ENCODE data around the gene KCNK5. TPM values are rescaled to one million over a fixed set of nuclear protein-coding genes. Genes with fewer than 3 reads are reported as not detected.

The KCNK5 gene
- total RNA-seq, 2 donors from 2014 or later: 16.9 to 31.0 TPM

DNA sequence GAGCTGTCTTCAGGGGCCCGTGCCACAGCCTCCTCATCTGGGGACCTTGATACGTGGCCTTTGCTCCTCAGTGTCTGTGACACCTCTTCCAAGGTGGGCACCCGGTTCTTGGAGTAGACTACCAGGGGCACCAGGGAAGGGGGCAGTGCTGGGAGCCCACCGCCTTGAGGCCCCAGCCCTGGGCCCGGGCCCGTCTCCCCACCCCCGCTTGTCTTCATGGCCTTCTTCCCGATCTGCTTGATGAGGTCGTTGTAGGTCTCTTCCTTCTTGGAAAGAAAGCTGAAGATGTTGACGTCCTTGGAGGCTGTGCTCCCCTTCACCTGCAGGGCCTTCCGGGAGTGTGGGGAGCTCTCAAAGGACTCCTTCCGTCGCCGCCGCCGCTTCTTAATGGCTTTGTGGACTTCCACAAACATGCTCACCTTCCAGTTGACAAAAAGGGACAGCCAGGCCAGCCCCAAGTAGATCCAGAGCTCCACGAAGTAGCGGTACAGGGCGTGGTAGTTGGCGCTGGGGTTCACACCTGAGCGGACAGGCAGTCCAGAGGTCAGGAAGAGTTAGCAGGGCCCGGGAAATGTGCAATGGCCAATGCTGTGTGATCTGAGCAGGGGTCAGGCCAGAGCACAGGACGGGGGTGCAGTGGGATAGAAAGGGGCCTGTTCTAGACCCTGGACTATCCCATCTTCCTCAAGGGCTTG lies 37.9 kb downstream of the KCNK5 start:
- Histone ChIP-seq H3K36me3 (replicated peaks in 1 of 2; ENCODE audit: insufficient read depth in 1 of 2, low read depth in 2 of 2) (peaks cover 0 to 19% of the 10 kb centered on the region in 2 donors), H3K9me3 (no peaks in the 10 kb centered on the region), H3K27me3 (no peaks in the 10 kb centered on the region), H3K4me1 (peaks cover 27% of the 10 kb centered on the region), H3K27ac (peak overlapping the region in 1 of 4 donors; percentile 23), H3K4me3 (no peak overlapping the region)
- WGBS, 2 donors: 92% methylated on average over 19 to 23 of the region's 23 CpGs
- ATAC-seq: no peak
- DNase-seq: no peak
- intact Hi-C loops (cut with DNase I): no loop called here
- TF ChIP-seq, protein P1, sequence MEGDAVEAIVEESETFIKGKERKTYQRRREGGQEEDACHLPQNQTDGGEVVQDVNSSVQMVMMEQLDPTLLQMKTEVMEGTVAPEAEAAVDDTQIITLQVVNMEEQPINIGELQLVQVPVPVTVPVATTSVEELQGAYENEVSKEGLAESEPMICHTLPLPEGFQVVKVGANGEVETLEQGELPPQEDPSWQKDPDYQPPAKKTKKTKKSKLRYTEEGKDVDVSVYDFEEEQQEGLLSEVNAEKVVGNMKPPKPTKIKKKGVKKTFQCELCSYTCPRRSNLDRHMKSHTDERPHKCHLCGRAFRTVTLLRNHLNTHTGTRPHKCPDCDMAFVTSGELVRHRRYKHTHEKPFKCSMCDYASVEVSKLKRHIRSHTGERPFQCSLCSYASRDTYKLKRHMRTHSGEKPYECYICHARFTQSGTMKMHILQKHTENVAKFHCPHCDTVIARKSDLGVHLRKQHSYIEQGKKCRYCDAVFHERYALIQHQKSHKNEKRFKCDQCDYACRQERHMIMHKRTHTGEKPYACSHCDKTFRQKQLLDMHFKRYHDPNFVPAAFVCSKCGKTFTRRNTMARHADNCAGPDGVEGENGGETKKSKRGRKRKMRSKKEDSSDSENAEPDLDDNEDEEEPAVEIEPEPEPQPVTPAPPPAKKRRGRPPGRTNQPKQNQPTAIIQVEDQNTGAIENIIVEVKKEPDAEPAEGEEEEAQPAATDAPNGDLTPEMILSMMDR (IDR thresholded peaks at IDR 0.05): no peak
- no peak for TF ChIP-seq POLR2A (IDR thresholded peaks at IDR 0.05)

DNA sequence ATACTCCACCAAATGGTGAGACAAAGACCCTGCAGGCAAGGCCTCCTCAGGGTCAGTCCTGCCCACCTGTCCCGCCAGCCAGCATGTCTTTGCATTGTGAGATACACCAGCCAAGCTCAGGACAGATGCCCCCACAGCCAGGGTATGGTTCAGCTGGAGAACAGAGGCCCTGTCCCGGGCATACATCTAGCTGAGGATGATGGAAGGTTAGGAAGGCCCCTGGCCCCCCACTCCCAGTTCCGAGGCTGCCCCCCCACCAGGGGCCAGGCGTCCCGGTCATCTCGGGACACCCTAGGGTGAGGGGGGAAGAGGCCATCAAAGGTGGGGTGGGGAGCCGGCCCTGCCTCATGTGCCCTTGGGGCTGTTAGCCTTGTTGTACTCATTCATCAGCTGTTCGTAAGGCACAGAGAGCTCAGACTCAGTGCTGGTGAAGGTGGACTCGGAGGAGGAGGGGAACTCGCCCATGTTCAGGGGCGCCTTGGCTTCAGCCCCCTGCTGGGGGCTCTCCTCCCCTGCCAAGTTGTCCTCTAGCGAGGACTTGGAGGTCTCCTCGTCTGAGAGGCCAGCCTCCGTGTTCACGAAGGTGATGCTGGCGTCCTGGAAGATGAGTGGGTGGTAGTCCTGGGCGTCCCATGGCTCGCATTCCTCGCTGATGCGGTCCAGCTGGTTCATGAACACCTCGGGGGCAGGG lies 38.6 kb downstream of the KCNK5 start:
- peaks cover 0 to 19% of the 10 kb centered on the region in 2 donors for H3K36me3 ChIP-seq (replicated peaks in 1 of 2; ENCODE audit: insufficient read depth in 1 of 2, low read depth in 2 of 2)
- intact Hi-C loops (cut with DNase I): no loop called here
- H3K4me1 ChIP-seq: peaks cover 23% of the 10 kb centered on the region
- ATAC-seq: no peak
- no peaks in the 10 kb centered on the region for H3K9me3 ChIP-seq
- no peaks in the 10 kb centered on the region for H3K27me3 ChIP-seq
- no peak overlapping the region for H3K4me3 ChIP-seq
- DNase-seq: no peak
- WGBS, 2 donors: 78 to 90% methylated on average over 11 to 21 of the region's 21 CpGs
- H3K27ac ChIP-seq: peak overlapping the region in 2 of 4 donors; percentile 23 to 38
- TF ChIP-seq POLR2A (IDR thresholded peaks at IDR 0.05): no peak
- TF ChIP-seq, protein P1 (IDR thresholded peaks at IDR 0.05): no peak

DNA sequence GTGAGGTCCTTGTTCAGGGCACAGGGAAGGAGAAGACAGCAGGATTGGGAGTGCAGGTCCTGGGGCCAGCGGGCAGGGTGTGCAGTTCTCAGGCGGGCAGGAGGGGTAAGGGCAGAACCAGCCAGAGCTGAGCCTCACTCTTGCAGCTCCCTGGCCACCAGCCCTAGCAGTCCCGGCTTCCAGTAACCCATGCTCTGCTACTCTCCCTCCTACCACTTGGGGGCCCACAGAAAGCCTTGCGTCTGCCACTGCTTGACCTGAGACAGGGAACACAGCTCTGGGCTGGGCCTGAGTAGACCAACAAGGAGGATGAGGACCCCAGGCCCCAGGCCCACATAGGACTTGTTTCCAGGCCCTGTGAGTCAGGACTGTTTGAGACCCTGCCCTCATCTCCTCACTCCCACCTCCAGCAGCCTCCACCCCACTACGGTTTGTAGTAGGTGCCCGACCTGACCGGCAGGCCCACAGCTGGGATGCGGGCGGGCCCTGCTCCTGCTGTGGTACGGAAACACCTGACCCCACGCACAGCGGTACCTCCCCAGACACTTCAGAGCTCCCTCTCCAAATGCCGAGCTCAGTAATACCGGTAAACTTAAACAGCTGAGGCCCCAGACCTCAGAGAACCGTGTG lies 39.2 kb downstream of the KCNK5 start:
- DNase-seq (peak; percentile 48 to 78 (median 66)), ATAC-seq (peak; percentile 75)
- peaks cover 29% of the 10 kb centered on the region for H3K4me1 ChIP-seq
- no peak overlapping the region for H3K4me3 ChIP-seq
- no peaks in the 10 kb centered on the region for H3K9me3 ChIP-seq
- H3K27me3 ChIP-seq: no peaks in the 10 kb centered on the region
- WGBS, 2 donors: 70 to 79% methylated on average over 10 to 15 of the region's 15 CpGs
- TF ChIP-seq, protein P1 (IDR thresholded peaks at IDR 0.05): peak; percentile 22 to 75 (median 55)
- TF ChIP-seq POLR2A (IDR thresholded peaks at IDR 0.05): no peak
- intact Hi-C loops (cut with DNase I): no loop called here
- peak overlapping the region in 2 of 4 donors; percentile 23 to 38 for H3K27ac ChIP-seq
- H3K36me3 ChIP-seq (replicated peaks in 1 of 2; ENCODE audit: insufficient read depth in 1 of 2, low read depth in 2 of 2): peaks cover 0 to 18% of the 10 kb centered on the region in 2 donors

DNA sequence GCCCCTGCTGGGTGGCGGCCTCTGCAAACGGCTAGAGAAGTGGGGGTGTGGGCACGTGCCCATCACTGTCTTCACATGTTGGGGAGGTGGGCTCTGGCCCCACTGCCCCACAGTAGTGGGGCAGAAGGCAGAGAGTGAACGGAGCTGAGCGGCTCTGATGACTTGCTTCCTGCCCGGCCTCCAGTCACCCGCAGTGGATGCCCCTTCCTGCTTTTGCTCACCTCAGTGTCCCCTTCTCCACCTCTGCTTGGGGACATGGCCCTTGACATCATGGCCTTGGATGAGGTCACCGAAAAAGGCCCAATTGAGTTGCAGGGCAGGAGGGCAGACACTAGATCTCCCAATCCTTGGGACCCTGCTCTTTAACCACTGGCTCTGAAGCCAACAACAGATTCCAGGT lies 40.1 kb downstream of the KCNK5 start:
- peaks cover 31% of the 10 kb centered on the region for H3K4me1 ChIP-seq
- peak overlapping the region in 1 of 4 donors; percentile 12 for H3K27ac ChIP-seq
- H3K9me3 ChIP-seq: no peaks in the 10 kb centered on the region

More for the DNA sequence above, 40.1 kb downstream of the KCNK5 start:
- H3K4me3 ChIP-seq: no peak overlapping the region
- ATAC-seq: no peak
- H3K27me3 ChIP-seq: no peaks in the 10 kb centered on the region
- WGBS, 2 donors: 79 to 81% methylated on average over 5 to 8 of the region's 8 CpGs
- peaks cover 0 to 14% of the 10 kb centered on the region in 2 donors for H3K36me3 ChIP-seq (replicated peaks in 1 of 2; ENCODE audit: insufficient read depth in 1 of 2, low read depth in 2 of 2)
- DNase-seq: no peak
- TF ChIP-seq, protein P1 (IDR thresholded peaks at IDR 0.05): no peak
- no peak for TF ChIP-seq POLR2A (IDR thresholded peaks at IDR 0.05)
- intact Hi-C loops (cut with DNase I): no loop called here
